HG03103 (cell line): ENCODE results near the gene RXFP4.
"Not testable (repeated sequence)": the region's sequence is repeated elsewhere in the genome, so short reads cannot be mapped to it uniquely, and the experiment has no call there.

ENCODE experiments used
- ATAC-seq: cut with Tn5 transposase; IDR thresholded peaks from one replicate; pipeline ENCODE4 v1.9.1; 2021; ENCODE audit warnings: low read depth; ENCODE audit not compliant: unreplicated experiment

RXFP4 gene

DNA sequence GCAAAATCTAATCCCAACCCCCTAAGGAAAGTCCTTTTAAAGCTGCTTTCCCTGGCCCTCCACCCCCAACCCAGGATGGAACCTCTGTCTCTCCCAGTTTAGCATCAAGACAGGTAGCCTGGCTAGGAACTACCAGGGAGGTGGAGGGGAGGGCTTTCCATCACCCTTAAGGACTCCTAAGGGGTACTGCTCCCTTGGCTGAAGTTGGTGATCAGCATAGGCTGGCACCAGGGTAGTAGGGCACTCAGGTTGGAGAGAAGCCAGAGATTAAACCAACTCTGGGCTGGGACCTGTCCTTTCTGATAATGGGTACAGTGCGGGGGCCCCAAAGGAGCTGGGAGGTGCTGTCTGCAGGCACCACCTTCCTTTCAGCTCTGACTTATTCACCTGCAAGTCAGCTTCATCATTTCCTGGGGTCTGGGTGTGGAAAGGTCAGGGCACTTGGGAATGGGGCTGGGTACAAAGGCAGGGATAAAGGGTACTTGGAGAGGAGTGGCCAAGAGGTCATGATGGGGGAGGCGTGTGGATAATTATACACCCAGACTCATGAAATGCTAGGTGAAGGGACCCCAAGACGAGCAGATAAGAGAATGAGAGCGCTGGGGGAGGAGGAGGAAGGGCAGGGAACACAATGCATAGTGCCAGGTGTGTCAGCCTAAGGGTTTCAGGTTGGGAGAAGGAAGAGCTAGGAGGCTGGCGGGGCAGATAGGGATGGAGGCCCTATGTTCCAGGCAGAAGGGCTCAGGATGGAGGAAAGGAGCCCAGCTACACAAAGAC lies 35.7 kb downstream of the RXFP4 start:
- ATAC-seq: no peak

DNA sequence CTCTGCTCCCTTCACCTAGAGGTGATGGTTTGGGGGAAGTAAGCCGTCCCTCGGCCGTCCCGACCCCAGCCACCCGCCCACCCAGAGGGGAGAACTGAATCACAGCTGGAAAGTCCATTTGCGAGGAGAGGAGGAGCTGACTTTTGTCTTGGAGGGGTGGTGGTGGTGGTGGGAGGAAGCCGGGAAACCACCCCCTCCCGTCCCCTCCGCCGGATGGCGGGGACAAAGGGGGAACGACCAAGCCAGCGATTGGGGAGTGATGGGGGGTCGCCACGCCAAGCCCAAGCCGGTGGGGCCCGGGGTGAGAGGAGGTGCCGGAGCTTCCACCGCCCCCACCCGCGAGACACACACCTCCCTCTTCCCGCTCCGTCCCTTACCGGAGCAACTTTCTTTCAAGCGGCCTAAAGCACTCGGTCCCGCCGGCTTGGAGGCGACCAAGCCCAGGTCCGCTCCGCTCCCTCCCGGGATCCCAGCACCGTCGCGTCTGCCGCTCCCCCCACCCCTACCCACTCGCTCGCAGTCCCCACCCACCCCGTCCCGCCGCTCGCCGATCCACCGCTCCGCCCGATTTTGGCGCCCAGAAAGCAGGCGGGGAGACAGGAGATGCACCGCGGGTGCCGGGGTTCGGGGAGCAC lies 36.4 kb downstream of the RXFP4 start:
- no peak for ATAC-seq

DNA sequence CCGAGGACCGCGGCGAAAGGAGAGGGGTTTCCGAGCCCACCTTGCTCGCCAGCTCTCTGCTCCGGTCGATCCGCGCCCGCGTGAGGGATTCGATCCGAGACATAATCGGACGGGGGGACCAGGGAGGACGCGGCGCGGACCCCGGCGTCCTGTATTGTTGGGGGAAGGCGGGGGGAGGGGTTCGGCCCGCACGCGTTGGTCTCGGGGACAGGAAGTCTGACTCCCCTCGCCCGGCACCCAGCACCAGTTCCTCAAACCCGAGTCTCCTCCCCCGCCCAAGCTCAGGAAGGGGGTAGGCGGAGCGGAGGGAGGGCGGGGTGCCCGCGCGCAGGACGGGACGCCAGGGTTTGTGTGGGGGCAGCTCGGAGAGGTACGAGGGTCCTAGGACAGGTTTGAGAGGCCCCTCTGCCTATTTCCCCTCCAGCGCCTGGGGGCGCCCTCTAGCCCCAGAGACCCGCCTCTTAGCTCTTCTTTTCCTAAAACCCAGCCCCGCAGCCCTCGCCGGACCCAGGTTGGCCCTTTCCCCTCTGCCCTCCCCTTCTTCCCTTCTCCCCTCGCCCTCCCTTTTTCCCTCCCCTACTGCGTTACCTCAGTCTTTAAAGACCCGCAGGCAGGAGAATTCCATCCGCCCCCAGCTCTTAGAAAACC lies 37.0 kb downstream of the RXFP4 start, which contains the start of gene ARHGEF2:
TSS of gene ARHGEF2 (minus strand) at position 223 of the 648 bp plus-strand sequence. CDS start at position 103, 120 bp downstream.
- ATAC-seq: no peak

DNA sequence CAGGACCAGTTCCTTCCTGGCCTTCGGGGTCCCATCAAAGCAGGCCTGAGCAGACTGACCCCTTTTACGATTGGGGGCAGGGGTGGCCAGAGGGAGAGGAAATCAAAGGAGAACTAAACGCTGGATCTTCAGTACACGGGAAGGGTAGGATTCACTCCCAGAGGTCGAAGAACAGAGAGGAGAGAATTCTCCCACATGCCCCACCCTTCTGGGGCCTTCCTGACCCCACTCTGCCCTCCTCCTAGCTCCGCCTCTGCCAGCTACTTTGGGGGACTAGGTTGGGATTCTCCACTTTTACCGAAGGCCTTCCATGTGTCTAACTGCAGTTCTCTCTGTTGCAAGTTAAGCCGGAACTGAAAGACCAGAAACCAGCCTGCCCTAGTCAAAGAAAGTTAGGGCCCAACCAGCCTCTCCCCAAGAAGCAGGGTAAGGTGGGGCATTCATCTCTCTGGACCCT lies 37.6 kb downstream of the RXFP4 start:
- no peak for ATAC-seq

DNA sequence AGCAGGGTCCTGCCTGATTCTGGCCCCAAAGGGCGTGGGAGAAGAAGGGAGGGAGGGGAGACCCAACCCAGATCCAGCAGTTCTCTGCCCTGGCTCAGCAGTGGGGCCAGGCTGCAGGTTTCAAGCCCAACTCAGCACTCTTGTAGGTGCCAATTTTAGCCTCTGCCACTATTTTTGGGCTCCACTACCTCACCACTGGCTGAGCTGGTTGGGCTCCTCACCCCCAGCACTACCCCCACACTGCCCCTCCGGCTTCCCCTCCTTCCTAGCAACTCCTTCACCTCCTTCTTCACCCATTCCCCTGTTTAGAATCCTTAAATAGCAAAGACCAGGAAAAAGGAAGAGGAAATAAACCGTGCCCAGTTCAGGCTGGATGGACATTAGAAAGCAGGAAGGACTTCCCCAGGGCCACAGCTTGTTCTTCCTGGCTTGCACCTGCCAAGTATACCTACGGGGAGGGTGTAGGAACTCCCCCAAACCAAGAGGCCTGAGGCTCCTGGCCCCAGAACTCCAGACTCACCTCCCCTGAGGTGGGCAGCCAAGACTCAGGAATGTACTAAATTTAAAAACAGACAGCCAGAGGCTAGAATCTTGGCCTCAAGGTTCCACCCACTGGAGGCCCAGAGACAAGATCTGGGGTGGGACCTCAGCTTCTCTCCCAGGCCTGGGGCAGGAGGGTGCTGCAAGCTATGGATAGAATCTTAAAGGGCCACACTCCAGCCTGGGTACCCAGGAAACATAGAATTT lies 38.3 kb downstream of the RXFP4 start:
- ATAC-seq: no peak

- no peak for ATAC-seq
Observed at GRCh38 chr1:155981266-155982088, 40.0 kb downstream of the RXFP4 start.

DNA sequence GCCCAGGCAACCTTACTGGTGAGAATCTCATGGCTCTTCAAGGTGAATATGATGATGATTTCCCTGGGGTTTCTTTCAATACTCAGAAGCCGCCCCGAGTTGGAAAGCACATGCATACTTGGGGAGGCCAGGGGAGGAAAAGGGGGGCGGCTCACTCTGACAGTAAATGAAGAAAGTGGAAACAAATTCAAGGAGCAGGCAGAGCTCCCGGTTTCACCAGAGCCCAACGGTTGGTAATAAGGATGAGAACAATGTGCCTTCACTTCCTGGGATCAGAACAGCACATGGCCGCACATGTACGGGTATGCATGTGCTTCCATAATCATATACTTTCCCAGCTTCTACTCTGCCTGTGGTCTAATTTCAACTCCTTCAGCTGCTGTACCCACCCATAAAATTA lies 40.7 kb downstream of the RXFP4 start:
- no peak for ATAC-seq

- ATAC-seq: no peak
Observed at GRCh38 chr1:155983191-155984024, 42.0 kb downstream of the RXFP4 start.

DNA sequence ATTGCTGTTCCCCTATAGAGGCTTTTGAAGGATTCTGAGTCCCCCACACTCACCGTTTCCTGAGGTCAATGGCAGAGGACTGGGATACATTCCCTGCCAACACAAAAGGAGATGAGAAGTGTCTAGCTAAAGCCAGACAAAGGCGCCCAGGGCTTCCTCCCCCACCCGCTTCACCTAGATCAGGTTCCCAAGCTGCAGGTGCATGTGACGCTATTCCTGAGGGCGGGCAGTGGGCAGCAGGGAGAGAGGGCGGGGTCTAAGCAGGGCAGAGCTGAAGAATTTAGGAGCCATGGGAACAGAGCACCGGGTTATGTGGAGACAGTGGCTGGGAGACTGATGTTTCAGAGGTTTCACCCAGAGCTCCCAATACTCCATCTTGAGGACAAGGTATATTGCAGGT lies 42.9 kb downstream of the RXFP4 start:
- ATAC-seq: no peak

DNA sequence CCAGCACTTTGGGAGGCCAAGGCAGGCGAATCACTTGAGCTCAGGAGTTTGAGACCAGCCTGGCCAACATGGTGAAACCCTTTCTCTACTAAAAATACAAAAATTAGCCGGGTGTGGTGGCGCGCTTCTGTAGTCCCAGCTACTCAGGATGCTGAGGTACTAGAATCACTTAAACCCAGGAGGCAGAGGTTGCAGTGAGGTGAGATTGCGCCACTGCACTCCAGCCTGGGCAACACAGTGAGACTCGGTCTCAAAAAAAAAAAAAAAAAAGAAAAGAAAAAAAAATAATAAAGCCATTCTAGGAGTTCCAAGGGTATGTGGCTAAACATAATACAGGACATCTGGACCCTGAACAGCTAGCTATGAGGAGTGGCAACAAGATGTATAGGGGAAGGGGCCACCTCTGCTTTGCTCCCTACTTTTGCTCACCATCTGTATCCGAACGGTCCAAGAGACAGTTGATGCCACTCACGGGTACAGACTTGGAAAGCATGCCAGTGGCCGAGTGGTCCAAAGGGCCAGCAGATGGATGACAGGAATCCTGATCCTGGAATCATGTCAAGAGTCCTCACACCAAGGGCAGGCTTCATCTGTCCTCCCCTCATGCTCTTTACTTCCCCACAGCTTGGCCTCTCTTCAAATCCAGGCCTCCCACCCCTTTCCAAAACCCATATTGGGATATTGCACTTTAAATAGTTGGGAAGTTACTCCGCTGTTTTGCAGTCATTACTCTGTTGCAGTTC lies 43.6 kb downstream of the RXFP4 start:
- ATAC-seq: not testable (repeated sequence)

DNA sequence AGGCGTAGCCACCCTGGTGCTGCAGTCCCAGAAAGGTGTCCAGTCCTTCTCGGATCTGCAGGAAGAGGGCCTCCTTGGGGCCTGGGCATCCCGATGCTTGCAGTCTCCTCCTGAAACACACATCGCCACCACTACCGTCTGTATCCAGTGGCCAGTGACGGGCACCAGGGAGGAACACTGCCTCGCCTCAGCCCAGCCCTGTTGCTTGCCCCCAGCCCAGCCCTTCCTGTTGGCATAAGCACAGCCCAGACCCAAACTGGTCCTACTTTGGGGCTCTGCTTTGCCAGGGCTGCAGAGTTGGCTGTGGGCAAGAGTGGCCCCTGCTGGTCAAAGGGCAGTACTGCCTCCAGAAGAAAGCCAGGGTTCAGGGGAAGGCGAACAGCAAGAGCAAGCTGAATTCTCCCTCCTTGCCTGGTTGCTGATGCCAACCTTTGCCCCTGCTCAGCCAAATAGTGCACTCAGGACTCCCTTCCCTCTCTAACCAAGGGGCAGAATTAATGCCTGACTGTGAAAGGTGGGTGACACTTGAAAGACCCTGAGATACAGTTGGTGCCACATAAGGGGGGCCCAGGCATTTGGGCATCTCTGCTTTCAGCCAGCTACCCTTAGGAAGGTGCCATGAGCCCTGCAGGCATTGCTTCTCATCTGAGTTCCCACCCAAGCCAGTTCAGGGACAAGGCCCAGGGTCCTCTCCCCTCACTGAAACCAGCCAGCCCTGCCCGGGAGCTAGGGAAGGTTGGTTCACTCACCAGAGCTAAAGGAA lies 48.0 kb downstream of the RXFP4 start:
- ATAC-seq: no peak

- ATAC-seq: no peak
Observed at GRCh38 chr1:155990005-155990739, 48.7 kb downstream of the RXFP4 start.
